ENCODE results near the gene CYP3A5.

The CYP3A5 gene

GRCh38 chr7:99625321-99625720, 54.5 kb downstream of the CYP3A5 start:
- TF ChIP-seq CTCF (IDR thresholded peaks at IDR 0.05; ENCODE audit: low read depth, low read length): no peak
- DNase-seq (ENCODE audit: low read depth in 2 of 2): no peak
- H3K4me3 ChIP-seq (replicated peaks in 1 of 2; ENCODE audit: low read depth in 2 of 2, low read length in 2 of 2): no peak overlapping the region

GRCh38 chr7:99624484-99624883, 55.3 kb downstream of the CYP3A5 start:
- no peak for DNase-seq (ENCODE audit: low read depth in 2 of 2)
- no peak overlapping the region for H3K4me3 ChIP-seq (replicated peaks in 1 of 2; ENCODE audit: low read depth in 2 of 2, low read length in 2 of 2)
- no peak for TF ChIP-seq CTCF (IDR thresholded peaks at IDR 0.05; ENCODE audit: low read depth, low read length)

GRCh38 chr7:99623702-99624447, 55.9 kb downstream of the CYP3A5 start:
- TF ChIP-seq CTCF (IDR thresholded peaks at IDR 0.05; ENCODE audit: low read depth, low read length): no peak
- no peak for DNase-seq (ENCODE audit: low read depth in 2 of 2)
- H3K4me3 ChIP-seq (replicated peaks in 1 of 2; ENCODE audit: low read depth in 2 of 2, low read length in 2 of 2): no peak overlapping the region

- H3K4me3 ChIP-seq (replicated peaks in 1 of 2; ENCODE audit: low read depth in 2 of 2, low read length in 2 of 2): no peak overlapping the region
- no peak for DNase-seq (ENCODE audit: low read depth in 2 of 2)
- TF ChIP-seq CTCF (IDR thresholded peaks at IDR 0.05; ENCODE audit: low read depth, low read length): no peak
These were observed 56.6 kb downstream of the CYP3A5 start for GRCh38 chr7:99623091-99623693.

GRCh38 chr7:99622596-99622995, 57.2 kb downstream of the CYP3A5 start:
- no peak overlapping the region for H3K4me3 ChIP-seq (replicated peaks in 1 of 2; ENCODE audit: low read depth in 2 of 2, low read length in 2 of 2)
- DNase-seq (ENCODE audit: low read depth in 2 of 2): no peak
- TF ChIP-seq CTCF (IDR thresholded peaks at IDR 0.05; ENCODE audit: low read depth, low read length): no peak

- H3K4me3 ChIP-seq (replicated peaks in 1 of 2; ENCODE audit: low read depth in 2 of 2, low read length in 2 of 2): no peak overlapping the region
- no peak for DNase-seq (ENCODE audit: low read depth in 2 of 2)
- TF ChIP-seq CTCF (IDR thresholded peaks at IDR 0.05; ENCODE audit: low read depth, low read length): no peak
These were observed 58.5 kb downstream of the CYP3A5 start for GRCh38 chr7:99621271-99621670.

All from cardiac fibroblast (primary cell).